Liver (tissue), 9 donors: ENCODE data around the gene TMEM182. TPM values are rescaled to one million over a fixed set of nuclear protein-coding genes. Genes with fewer than 3 reads are reported as not detected.

ENCODE experiments used
- DNase-seq: peaks from one replicate; pipeline ENCODE4 v3.0.0-alpha.2; 2017; ENCODE audit warnings: low spot score
- H3K27ac ChIP-seq, 2 donors: one replicate each; pipeline ENCODE4 v1.7.0; 2013; ENCODE audit warnings: inconsistent platforms in 2 of 2, low read length in 2 of 2, control low read depth in 1 of 2, low read depth in 1 of 2, mild to moderate bottlenecking in 1 of 2
- H3K27me3 ChIP-seq, 4 donors: one replicate each; pipeline versions ENCODE4 v1.6.1 to v1.7.0; 2013; ENCODE audit warnings: low read length in 3 of 4, inconsistent platforms in 1 of 4, mild to moderate bottlenecking in 1 of 4, moderate library complexity in 1 of 4; ENCODE audit not compliant: control insufficient read depth in 4 of 4, insufficient read depth in 4 of 4
- H3K36me3 ChIP-seq, 4 donors: one replicate each; pipeline versions ENCODE4 v1.6.1 to v1.7.0; 2013; ENCODE audit warnings: low read length in 3 of 4, mild to moderate bottlenecking in 3 of 4, low read depth in 1 of 4, moderate library complexity in 1 of 4; ENCODE audit not compliant: control insufficient read depth in 4 of 4, insufficient read depth in 3 of 4
- H3K4me1 ChIP-seq, 4 donors: one replicate each; pipeline versions ENCODE4 v1.6.1 to v1.7.0; 2013; ENCODE audit warnings: low read length in 3 of 4, mild to moderate bottlenecking in 3 of 4, moderate library complexity in 1 of 4; ENCODE audit not compliant: control insufficient read depth in 4 of 4, insufficient read depth in 4 of 4
- H3K4me3 ChIP-seq, 3 donors: one replicate each; pipeline versions ENCODE4 v1.6.1 to v1.7.0; 2013; ENCODE audit warnings: low read length in 3 of 3, control low read depth in 1 of 3, low read depth in 1 of 3, mild to moderate bottlenecking in 1 of 3
- H3K9ac ChIP-seq, 2 donors: one replicate each; pipeline ENCODE4 v1.7.0; 2013; ENCODE audit warnings: low read length in 2 of 2, mild to moderate bottlenecking in 2 of 2, moderate library complexity in 2 of 2, control low read depth in 1 of 2, low read depth in 1 of 2
- H3K9me3 ChIP-seq, 4 donors: one replicate each; pipeline versions ENCODE4 v1.6.1 to v1.7.0; 2013; ENCODE audit warnings: low read length in 3 of 4; ENCODE audit not compliant: control insufficient read depth in 4 of 4
- EGR1 ChIP-seq, 2 donors: IDR thresholded peaks; 2 replicates each; pipeline ENCODE4 v1.6.1; 2016 to 2018; ENCODE audit warnings: antibody characterized with exemption in 2 of 2, low read depth in 2 of 2
- FOXA1 ChIP-seq: IDR thresholded peaks from 2 replicates; pipeline ENCODE4 v1.6.1; 2016; ENCODE audit warnings: antibody characterized with exemption
- FOXA2 ChIP-seq: IDR thresholded peaks from 2 replicates; pipeline ENCODE4 v1.6.1; 2016; ENCODE audit warnings: antibody characterized with exemption
- GABPA ChIP-seq, 2 donors: IDR thresholded peaks in 1 of 2; conservative IDR thresholded peaks in 1 of 2; 2 replicates each; pipeline ENCODE4 v1.6.1; 2016; ENCODE audit warnings: antibody characterized with exemption in 2 of 2, mild to moderate bottlenecking in 1 of 2, moderate library complexity in 1 of 2
- HNF4A ChIP-seq, 2 donors: conservative IDR thresholded peaks; 2 replicates each; pipeline ENCODE4 v1.6.1; 2016; ENCODE audit warnings: antibody characterized with exemption in 2 of 2, mild to moderate bottlenecking in 2 of 2
- HNF4G ChIP-seq: IDR thresholded peaks from 2 replicates; pipeline ENCODE4 v1.6.1; 2016; ENCODE audit warnings: antibody characterized with exemption
- JUND ChIP-seq, 2 donors: IDR thresholded peaks; 2 replicates each; pipeline ENCODE4 v1.6.1; 2016; ENCODE audit warnings: antibody characterized with exemption in 2 of 2
- NR2F2 ChIP-seq: IDR thresholded peaks from 2 replicates; pipeline ENCODE4 v1.6.1; 2016; ENCODE audit warnings: antibody characterized with exemption
- RAD21 ChIP-seq, 2 donors: IDR thresholded peaks; 2 replicates each; pipeline ENCODE4 v1.6.1; 2016; ENCODE audit warnings: antibody characterized with exemption in 2 of 2, mild to moderate bottlenecking in 2 of 2
- RXRA ChIP-seq, 2 donors: IDR thresholded peaks; 2 replicates each; pipeline ENCODE4 v1.6.1; 2017 to 2018; ENCODE audit warnings: antibody characterized with exemption in 2 of 2, mild to moderate bottlenecking in 1 of 2
- SP1 ChIP-seq: IDR thresholded peaks from 2 replicates; pipeline ENCODE4 v1.6.1; 2018; ENCODE audit warnings: antibody characterized with exemption, mild to moderate bottlenecking
- TAF1 ChIP-seq: conservative IDR thresholded peaks from 2 replicates; pipeline ENCODE4 v1.6.1; 2016; ENCODE audit warnings: antibody characterized with exemption, mild to moderate bottlenecking
- YY1 ChIP-seq: IDR thresholded peaks from 2 replicates; pipeline ENCODE4 v1.6.1; 2016; ENCODE audit warnings: antibody characterized with exemption, mild to moderate bottlenecking
- ZBTB33 ChIP-seq: IDR thresholded peaks from 2 replicates; pipeline ENCODE4 v1.6.1; 2016; ENCODE audit warnings: antibody characterized with exemption
- WGBS: extraction: QIAGEN DNeasy Blood & Tissue Kit; methylation state at CpG from one replicate; pipeline ENCODE4 v1.1.7; 2013; 5-methylcytosine and 5-hydroxymethylcytosine counted together
- polyA plus RNA-seq, 2 donors: library from polyadenylated mRNA; stranded (reverse) in 1 of 2; unstranded in 1 of 2; fragments of 200-250 nt in 1 of 2; fragments of >200 nt in 1 of 2; fragmentation: Nextera tagmentation in 1 of 2; extraction: Ambion mirVana in 1 of 2; gene quantifications; one replicate each; pipeline versions ENCODE4 v1.2.1 to v1.2.3, GENCODE V29; 2013 to 2015
- total RNA-seq, 2 donors: library from RNA; depleted of rRNA; stranded (reverse); fragments of >200 nt; gene quantifications; one replicate each; pipeline ENCODE4 v1.2.3, GENCODE V29; 2014
- TF ChIP-seq, protein P1 (sequence below): IDR thresholded peaks from 2 replicates; pipeline ENCODE4 v1.6.1; 2016; ENCODE audit warnings: antibody characterized with exemption
- TF ChIP-seq, protein P2 (sequence below): IDR thresholded peaks from 2 replicates; pipeline ENCODE4 v1.6.1; 2016; ENCODE audit warnings: antibody characterized with exemption
- TF ChIP-seq, protein P3 (sequence below): IDR thresholded peaks from 2 replicates; pipeline ENCODE4 v1.6.1; 2016; ENCODE audit warnings: antibody characterized with exemption, mild to moderate bottlenecking
- TF ChIP-seq, protein P4 (sequence below): fragments of 150-350 bp; IDR thresholded peaks from 2 replicates; pipeline ENCODE4 v1.5.1; 2017; ENCODE audit warnings: improper control_type of control experiment, low read depth, low read length; ENCODE audit not compliant: missing input control
- donor health status: healthy.
- donor health status: healthy.
- donor health status: healthy.
- donor health status: healthy.
- donor health status: healthy.

The TMEM182 gene
- total and polyA plus RNA-seq, 4 donors, result 2.8 to 12.5 (median 5.1) TPM

- peak in 1 of 2 donors; percentile 15 for TF ChIP-seq RAD21 (IDR thresholded peaks at IDR 0.05)
- no peak for TF ChIP-seq FOXA2
- peak; percentile 20 to 21 for TF ChIP-seq RXRA (IDR thresholded peaks at IDR 0.05)
- peak; percentile 33 to 55 for TF ChIP-seq HNF4A (conservative IDR thresholded peaks at IDR 0.05)
- no peaks in the 10 kb centered on the region for H3K36me3 ChIP-seq
- H3K9me3 ChIP-seq, result no peaks in the 10 kb centered on the region
- 89% methylated on average over 1 of the region's 1 CpG for WGBS
- no peak overlapping the region for H3K27ac ChIP-seq
- no peak for DNase-seq
- no peak overlapping the region for H3K4me3 ChIP-seq
- no peak overlapping the region for H3K9ac ChIP-seq
- no peaks in the 10 kb centered on the region for H3K27me3 ChIP-seq
- H3K4me1 ChIP-seq, result peaks cover 0 to 7% (median 3%) of the 10 kb centered on the region in 4 donors
Observed at GRCh38 chr2:102765061-102765460, 3.2 kb downstream of the TMEM182 start.

- Histone ChIP-seq H3K27ac (no peak overlapping the region), H3K9me3 (no peaks in the 10 kb centered on the region), H3K4me1 (peaks cover 0 to 7% (median 3%) of the 10 kb centered on the region in 4 donors), H3K4me3 (no peak overlapping the region), H3K36me3 (no peaks in the 10 kb centered on the region), H3K9ac (no peak overlapping the region), H3K27me3 (no peaks in the 10 kb centered on the region)
- TF ChIP-seq, protein P1, sequence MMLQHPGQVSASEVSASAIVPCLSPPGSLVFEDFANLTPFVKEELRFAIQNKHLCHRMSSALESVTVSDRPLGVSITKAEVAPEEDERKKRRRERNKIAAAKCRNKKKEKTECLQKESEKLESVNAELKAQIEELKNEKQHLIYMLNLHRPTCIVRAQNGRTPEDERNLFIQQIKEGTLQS, result no peak
- TF ChIP-seq FOXA2 (no peak), RAD21 (IDR thresholded peaks at IDR 0.05) (no peak), TAF1 (no peak), JUND (IDR thresholded peaks at IDR 0.05) (no peak), GABPA (IDR thresholded peaks at IDR 0.05 in 1 of 2, conservative IDR thresholded peaks at IDR 0.05 in 1 of 2) (no peak), HNF4A (conservative IDR thresholded peaks at IDR 0.05) (peak in 1 of 2 donors; percentile 51), FOXA1 (no peak), RXRA (IDR thresholded peaks at IDR 0.05) (peak; percentile 79 to 82), NR2F2 (no peak), YY1 (peak; percentile 84), ZBTB33 (peak; percentile 31), HNF4G (no peak), SP1 (no peak), EGR1 (IDR thresholded peaks at IDR 0.05; ENCODE audit: low read depth in 2 of 2) (no peak)
- TF ChIP-seq, protein P2, sequence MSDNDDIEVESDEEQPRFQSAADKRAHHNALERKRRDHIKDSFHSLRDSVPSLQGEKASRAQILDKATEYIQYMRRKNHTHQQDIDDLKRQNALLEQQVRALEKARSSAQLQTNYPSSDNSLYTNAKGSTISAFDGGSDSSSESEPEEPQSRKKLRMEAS, result peak; percentile 25
- TF ChIP-seq, protein P3, sequence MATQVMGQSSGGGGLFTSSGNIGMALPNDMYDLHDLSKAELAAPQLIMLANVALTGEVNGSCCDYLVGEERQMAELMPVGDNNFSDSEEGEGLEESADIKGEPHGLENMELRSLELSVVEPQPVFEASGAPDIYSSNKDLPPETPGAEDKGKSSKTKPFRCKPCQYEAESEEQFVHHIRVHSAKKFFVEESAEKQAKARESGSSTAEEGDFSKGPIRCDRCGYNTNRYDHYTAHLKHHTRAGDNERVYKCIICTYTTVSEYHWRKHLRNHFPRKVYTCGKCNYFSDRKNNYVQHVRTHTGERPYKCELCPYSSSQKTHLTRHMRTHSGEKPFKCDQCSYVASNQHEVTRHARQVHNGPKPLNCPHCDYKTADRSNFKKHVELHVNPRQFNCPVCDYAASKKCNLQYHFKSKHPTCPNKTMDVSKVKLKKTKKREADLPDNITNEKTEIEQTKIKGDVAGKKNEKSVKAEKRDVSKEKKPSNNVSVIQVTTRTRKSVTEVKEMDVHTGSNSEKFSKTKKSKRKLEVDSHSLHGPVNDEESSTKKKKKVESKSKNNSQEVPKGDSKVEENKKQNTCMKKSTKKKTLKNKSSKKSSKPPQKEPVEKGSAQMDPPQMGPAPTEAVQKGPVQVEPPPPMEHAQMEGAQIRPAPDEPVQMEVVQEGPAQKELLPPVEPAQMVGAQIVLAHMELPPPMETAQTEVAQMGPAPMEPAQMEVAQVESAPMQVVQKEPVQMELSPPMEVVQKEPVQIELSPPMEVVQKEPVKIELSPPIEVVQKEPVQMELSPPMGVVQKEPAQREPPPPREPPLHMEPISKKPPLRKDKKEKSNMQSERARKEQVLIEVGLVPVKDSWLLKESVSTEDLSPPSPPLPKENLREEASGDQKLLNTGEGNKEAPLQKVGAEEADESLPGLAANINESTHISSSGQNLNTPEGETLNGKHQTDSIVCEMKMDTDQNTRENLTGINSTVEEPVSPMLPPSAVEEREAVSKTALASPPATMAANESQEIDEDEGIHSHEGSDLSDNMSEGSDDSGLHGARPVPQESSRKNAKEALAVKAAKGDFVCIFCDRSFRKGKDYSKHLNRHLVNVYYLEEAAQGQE, result peak; percentile 26
- TF ChIP-seq, protein P4, sequence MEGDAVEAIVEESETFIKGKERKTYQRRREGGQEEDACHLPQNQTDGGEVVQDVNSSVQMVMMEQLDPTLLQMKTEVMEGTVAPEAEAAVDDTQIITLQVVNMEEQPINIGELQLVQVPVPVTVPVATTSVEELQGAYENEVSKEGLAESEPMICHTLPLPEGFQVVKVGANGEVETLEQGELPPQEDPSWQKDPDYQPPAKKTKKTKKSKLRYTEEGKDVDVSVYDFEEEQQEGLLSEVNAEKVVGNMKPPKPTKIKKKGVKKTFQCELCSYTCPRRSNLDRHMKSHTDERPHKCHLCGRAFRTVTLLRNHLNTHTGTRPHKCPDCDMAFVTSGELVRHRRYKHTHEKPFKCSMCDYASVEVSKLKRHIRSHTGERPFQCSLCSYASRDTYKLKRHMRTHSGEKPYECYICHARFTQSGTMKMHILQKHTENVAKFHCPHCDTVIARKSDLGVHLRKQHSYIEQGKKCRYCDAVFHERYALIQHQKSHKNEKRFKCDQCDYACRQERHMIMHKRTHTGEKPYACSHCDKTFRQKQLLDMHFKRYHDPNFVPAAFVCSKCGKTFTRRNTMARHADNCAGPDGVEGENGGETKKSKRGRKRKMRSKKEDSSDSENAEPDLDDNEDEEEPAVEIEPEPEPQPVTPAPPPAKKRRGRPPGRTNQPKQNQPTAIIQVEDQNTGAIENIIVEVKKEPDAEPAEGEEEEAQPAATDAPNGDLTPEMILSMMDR, result no peak
- DNase-seq, result no peak
- WGBS, result 69% methylated on average over 3 of the region's 3 CpGs
Observed at GRCh38 chr2:102768253-102768652, 6.4 kb downstream of the TMEM182 start.
